HG02938 (cell line): Measurements from ENCODE around the gene FAM170B.

Experiments
- ATAC-seq: cut with Tn5 transposase; IDR thresholded peaks from one replicate; pipeline ENCODE4 v1.9.1; 2021; ENCODE audit warnings: mild to moderate bottlenecking, moderate library complexity; ENCODE audit not compliant: unreplicated experiment

The FAM170B gene

DNA sequence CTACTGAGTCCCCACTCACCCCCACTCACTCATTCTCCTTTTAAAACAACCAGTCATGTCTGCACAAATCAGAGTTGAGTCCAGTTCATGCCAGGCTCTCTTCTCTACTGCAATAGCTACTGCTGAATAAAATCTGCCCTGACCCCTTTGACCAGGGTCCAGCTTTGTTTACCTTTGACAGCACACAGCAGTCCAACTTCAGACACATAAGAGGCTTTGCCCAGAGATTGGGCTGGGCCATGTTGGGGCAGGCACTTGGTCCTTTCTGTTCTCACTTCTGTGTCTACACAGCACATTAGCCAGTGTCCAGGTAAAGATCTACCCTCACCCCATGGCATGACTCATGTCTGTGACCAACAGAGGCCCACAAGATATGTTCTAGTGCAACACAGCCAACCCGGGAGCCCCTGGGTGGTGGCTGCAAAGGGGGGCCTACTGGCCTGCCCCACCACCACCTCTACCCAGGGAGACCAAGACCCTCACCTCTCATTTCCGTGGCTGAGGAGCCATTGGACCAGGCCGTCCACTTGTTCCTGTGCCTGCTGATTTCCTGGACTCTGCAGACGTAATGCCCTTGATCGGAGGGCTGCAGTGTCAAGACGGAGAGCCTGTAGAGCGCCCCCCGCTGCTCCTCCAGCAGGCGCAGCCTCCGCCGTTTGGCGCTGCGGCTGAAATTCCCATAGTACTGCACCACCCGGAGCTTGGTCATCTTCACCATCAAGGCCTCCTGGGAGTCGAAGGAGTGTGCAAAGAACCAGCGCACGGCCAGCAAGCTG lies 26.5 kb downstream of the FAM170B start:
- no peak for ATAC-seq

DNA sequence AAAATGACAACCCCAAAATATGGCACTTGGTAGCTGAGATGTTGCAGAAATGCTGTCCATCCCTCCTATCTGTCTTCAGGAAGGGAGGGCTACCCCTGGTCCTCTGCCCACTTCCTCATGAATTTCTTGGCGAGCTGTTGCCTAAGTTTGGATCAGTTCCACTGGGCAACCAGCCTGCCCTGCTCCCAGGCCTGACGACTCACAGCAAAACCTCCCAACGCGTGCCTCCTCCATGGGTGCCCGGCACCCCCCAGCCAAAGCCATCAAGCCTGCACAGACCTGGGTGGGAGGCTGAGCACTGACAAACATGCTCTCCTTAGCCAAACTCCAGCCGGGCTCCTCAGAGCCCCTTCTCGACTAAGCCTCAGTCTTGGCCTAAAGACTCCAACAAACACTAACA lies 27.4 kb downstream of the FAM170B start:
- ATAC-seq = no peak

- ATAC-seq = no peak
These were observed 28.7 kb downstream of the FAM170B start for GRCh38 chr10:49105076-49105475.

- ATAC-seq = no peak
These were observed 29.5 kb downstream of the FAM170B start for GRCh38 chr10:49104323-49104722.

DNA sequence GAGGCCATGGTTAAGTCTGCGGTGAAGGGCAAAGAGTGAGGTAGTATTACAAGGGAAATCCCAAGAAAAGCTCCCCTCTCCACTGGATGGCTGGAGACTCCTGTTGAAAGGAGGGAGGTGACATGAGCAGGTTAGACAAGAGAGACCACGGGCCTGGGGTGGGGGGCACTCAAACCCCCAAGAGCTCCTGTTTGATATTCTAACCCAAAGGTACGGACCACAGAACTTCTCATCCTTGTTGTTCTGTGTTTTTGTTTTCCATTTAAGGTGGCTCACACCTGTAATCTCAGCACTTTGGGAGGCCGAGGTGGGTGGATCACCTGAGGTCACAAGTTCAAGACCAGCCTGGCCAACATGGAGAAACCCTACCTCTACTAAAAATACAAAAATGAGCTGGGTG lies 30.1 kb downstream of the FAM170B start:
- ATAC-seq = no peak

DNA sequence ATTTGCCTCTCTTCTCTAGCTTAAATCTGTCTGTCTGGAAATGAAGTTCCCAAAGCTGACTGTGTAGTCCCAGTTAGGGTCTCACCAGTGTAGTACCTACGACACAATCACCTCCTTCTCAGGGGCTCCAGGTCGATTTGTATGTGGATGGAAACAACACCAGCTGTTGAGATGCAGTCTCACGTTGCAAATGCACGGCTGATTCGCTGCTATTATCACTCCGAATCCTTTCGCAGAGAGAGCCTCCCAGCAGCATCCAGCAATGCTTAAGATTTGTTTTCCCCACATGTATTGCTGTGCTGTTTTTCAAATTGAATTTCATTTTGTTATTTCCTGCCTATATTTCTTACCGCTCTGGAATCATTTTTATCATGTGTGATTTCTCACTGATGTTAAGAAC lies 34.8 kb downstream of the FAM170B start:
- no peak for ATAC-seq

GRCh38 chr10:49096890-49097445 lies 36.9 kb downstream of the FAM170B start:
- ATAC-seq = no peak

GRCh38 chr10:49094646-49095045 lies 39.2 kb downstream of the FAM170B start:
- no peak for ATAC-seq

GRCh38 chr10:49093922-49094321 lies 39.9 kb downstream of the FAM170B start:
- ATAC-seq = no peak

- ATAC-seq = no peak
These were observed 41.3 kb downstream of the FAM170B start for GRCh38 chr10:49092477-49092876.

GRCh38 chr10:49091450-49092210 lies 42.2 kb downstream of the FAM170B start:
- no peak for ATAC-seq

GRCh38 chr10:49090696-49091380 lies 43.0 kb downstream of the FAM170B start:
- ATAC-seq = no peak

DNA sequence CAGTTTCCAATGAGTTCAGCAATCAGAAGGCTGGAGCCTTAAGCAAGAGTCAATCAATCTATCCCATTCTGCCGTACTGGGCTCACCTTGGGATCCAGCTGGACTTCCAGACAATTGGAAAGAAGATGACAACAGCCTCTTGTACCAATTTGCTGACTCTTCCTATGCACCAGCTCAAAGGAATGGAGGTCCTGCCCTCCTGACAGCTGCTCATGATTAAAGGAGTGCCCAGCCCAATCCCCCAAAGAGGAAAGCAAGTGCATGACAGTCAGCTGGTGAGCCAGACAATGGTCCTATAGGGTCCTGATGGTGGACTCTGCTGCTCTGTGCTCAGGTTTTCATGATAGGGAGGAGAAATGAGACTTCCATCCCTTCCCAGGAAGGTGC lies 43.6 kb downstream of the FAM170B start:
- ATAC-seq = no peak

- no peak for ATAC-seq
These were observed 44.1 kb downstream of the FAM170B start for GRCh38 chr10:49089557-49090188.

GRCh38 chr10:49089152-49089551 lies 44.7 kb downstream of the FAM170B start:
- ATAC-seq = no peak

DNA sequence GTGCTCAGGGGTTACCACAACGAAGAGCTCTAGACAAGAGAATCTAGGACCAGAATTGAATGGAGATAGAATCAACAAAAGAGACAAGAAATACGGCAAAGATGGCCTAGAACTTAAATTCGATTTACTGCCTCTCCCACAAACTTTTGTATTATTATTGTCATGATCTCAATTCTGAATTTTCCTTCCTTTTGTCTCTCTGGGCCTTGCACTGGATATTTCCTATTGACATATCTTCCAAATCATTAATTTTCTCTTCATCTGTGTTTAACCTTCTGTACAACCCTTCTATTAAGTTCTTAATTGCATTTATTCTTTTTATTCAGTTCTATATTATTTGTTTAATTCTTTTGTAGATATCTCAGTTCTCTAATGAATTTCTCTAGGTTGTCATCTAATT lies 46.9 kb downstream of the FAM170B start:
- ATAC-seq = no peak

GRCh38 chr10:49083261-49083660 lies 50.6 kb downstream of the FAM170B start:
- ATAC-seq = no peak

GRCh38 chr10:49082766-49083165 lies 51.1 kb downstream of the FAM170B start:
- no peak for ATAC-seq

GRCh38 chr10:49081547-49082275 lies 52.1 kb downstream of the FAM170B start:
- no peak for ATAC-seq
